ENCODE results near the gene UMOD.

GRCh38 chr16:20315764-20316163, 36.8 kb downstream of the UMOD start:
- TF ChIP-seq POLR2A (IDR thresholded peaks at IDR 0.05; ENCODE audit: low read depth, low read length) (no peak), TAF1 (IDR thresholded peaks at IDR 0.05; ENCODE audit: borderline replicate concordance, low read depth, low read length) (no peak), POLR2AphosphoS5 (IDR thresholded peaks at IDR 0.05; ENCODE audit: low read depth, low read length) (no peak)
